MCF 10A (cell line): ENCODE data around the gene GNG7. TPM values are rescaled to one million over a fixed set of nuclear protein-coding genes. Genes with fewer than 3 reads are reported as not detected.

Experiments
- BruUV-seq: library from RNA; stranded (reverse); fragments of 400-500 nt; replicated peaks from 2 replicates; lab custom pipeline; 2021; lab: Mats Ljungman, UMichigan
- CTCF ChIA-PET: fragments of 300-600 bp; sonication (Branson Sonifier 250); formaldehyde crosslinking; extraction: SDS; loops from one replicate; lab custom pipeline; 2021; ENCODE audit warnings: antibody characterized with exemption, inconsistent platforms; lab: Yijun Ruan, JAX
- POLR2A ChIA-PET: fragments of 300-600, 350-650 bp; sonication (Branson Sonifier 250); formaldehyde crosslinking; extraction: SDS; loops from one replicate; lab custom pipeline; 2020; ENCODE audit warnings: antibody characterized with exemption, inconsistent platforms; lab: Yijun Ruan, JAX
- DNase-seq: peaks from one replicate; pipeline ENCODE4 v3.0.0-alpha.2; 2018; ENCODE audit not compliant: unreplicated experiment
- H3K27ac Mint-ChIP-seq: one replicate; pipeline ENCODE4 v1.8.0; 2022; ENCODE audit warnings: mild to moderate bottlenecking, low read depth, mixed read lengths; ENCODE audit not compliant: unreplicated experiment
- H3K27me3 Mint-ChIP-seq: one replicate; pipeline ENCODE4 v1.8.0; 2022; ENCODE audit warnings: mixed read lengths; ENCODE audit not compliant: insufficient read depth, unreplicated experiment
- H3K36me3 Mint-ChIP-seq: one replicate; pipeline ENCODE4 v1.8.0; 2022; ENCODE audit warnings: mild to moderate bottlenecking, moderate library complexity, mixed read lengths; ENCODE audit not compliant: insufficient read depth, unreplicated experiment
- H3K4me1 Mint-ChIP-seq: one replicate; pipeline ENCODE4 v1.8.0; 2022; ENCODE audit warnings: mixed read lengths; ENCODE audit not compliant: insufficient read depth, unreplicated experiment
- H3K4me3 Mint-ChIP-seq: one replicate; pipeline ENCODE4 v1.8.0; 2022; ENCODE audit warnings: mild to moderate bottlenecking, moderate library complexity, mixed read lengths; ENCODE audit not compliant: unreplicated experiment
- H3K9me3 Mint-ChIP-seq: one replicate; pipeline ENCODE4 v1.8.0; 2022; ENCODE audit warnings: mixed read lengths; ENCODE audit not compliant: unreplicated experiment
- CTCF ChIP-seq: fragments of 200-600 bp; IDR thresholded peaks from one replicate; pipeline ENCODE4 v1.8.0; 2022; ENCODE audit warnings: antibody characterized with exemption, mild to moderate bottlenecking; ENCODE audit not compliant: unreplicated experiment
- intact Hi-C: fragments of 100-400 bp; cut with micrococcal nuclease; formaldehyde crosslinking; loops from 2 replicates; pipeline ENCODE4 v1.14.1; 2022
- total RNA-seq: library from RNA; stranded (reverse); gene quantifications from 2 replicates; pipeline ENCODE4 v1.2.3, GENCODE V29; 2022

Gene GNG7
- total RNA-seq, 1 experiment from 2014 or later = 0.51 TPM

- no peak for DNase-seq
- no peak overlapping the region for H3K27ac Mint-ChIP-seq
- no TSS peak for BruUV-seq
- TF ChIP-seq CTCF = no peak
- intact Hi-C loops = no loop called here
- ChIA-PET CTCF (interaction anchor here (0.6 kb wide), 1 partner anchor 105 kb away, joined by 4 read pairs; no protein-coding TSS in a partner anchor), POLR2A (no interaction called here)
- H3K36me3 Mint-ChIP-seq = peaks cover 5% of the 10 kb centered on the region
- peaks cover 11% of the 10 kb centered on the region for H3K4me1 Mint-ChIP-seq
- no peaks in the 10 kb centered on the region for H3K9me3 Mint-ChIP-seq
- no peak overlapping the region for H3K4me3 Mint-ChIP-seq
- H3K27me3 Mint-ChIP-seq = no peaks in the 10 kb centered on the region
Measured at GRCh38 chr19:2728783-2729387, 26.4 kb upstream of the GNG7 start.

- Mint-ChIP-seq H3K9me3 (no peaks in the 10 kb centered on the region), H3K27ac (no peak overlapping the region), H3K4me1 (peaks cover 11% of the 10 kb centered on the region), H3K36me3 (peaks cover 5% of the 10 kb centered on the region), H3K27me3 (no peaks in the 10 kb centered on the region), H3K4me3 (no peak overlapping the region)
- POLR2A ChIA-PET = interaction anchor here (1.1 to 1.5 kb wide), 3 partner anchors 11 to 115 kb away, joined by 3 to 4 read pairs (median 4); partner anchors contain the start of gene SGTA
- intact Hi-C loops = no loop called here
- no TSS peak for BruUV-seq
- peak; percentile 33 for DNase-seq
- TF ChIP-seq CTCF = no peak
- CTCF ChIA-PET = interaction anchor here (0.7 to 0.8 kb wide), 2 partner anchors 24 to 78 kb away, joined by 3 to 5 read pairs; no protein-coding TSS in a partner anchor
Measured at GRCh38 chr19:2727640-2727944, 25.1 kb upstream of the GNG7 start.

- DNase-seq = no peak
- TF ChIP-seq CTCF = no peak
- CTCF ChIA-PET = interaction anchor here (0.7 to 0.8 kb wide), 2 partner anchors 24 to 78 kb away, joined by 3 to 5 read pairs; no protein-coding TSS in a partner anchor
Measured at GRCh38 chr19:2726904-2727639, 24.6 kb upstream of the GNG7 start.

GRCh38 chr19:2726160-2726855, 23.8 kb upstream of the GNG7 start:
- Mint-ChIP-seq H3K9me3 (no peaks in the 10 kb centered on the region), H3K4me3 (no peak overlapping the region), H3K36me3 (peaks cover 5% of the 10 kb centered on the region), H3K27ac (no peak overlapping the region), H3K4me1 (peaks cover 11% of the 10 kb centered on the region), H3K27me3 (no peaks in the 10 kb centered on the region)
- no TSS peak for BruUV-seq
- TF ChIP-seq CTCF = no peak
- DNase-seq = no peak
- intact Hi-C loops = no loop called here
- ChIA-PET CTCF (interaction anchor here (0.8 kb wide), 1 partner anchor 22 kb away, joined by 5 read pairs; no protein-coding TSS in a partner anchor), POLR2A (interaction anchor here (0.6 to 1.5 kb wide), 2 partner anchors 13 kb away, joined by 3 to 4 read pairs; no protein-coding TSS in a partner anchor)

More at GRCh38 chr19:2726904-2727639, 24.6 kb upstream of the GNG7 start:
- Mint-ChIP-seq H3K36me3 (peaks cover 5% of the 10 kb centered on the region), H3K4me3 (no peak overlapping the region), H3K4me1 (peaks cover 11% of the 10 kb centered on the region), H3K27me3 (no peaks in the 10 kb centered on the region), H3K9me3 (no peaks in the 10 kb centered on the region), H3K27ac (no peak overlapping the region)
- intact Hi-C loops = no loop called here
- BruUV-seq = no TSS peak
- POLR2A ChIA-PET = interaction anchor here (1.1 to 1.5 kb wide), 3 partner anchors 12 to 116 kb away, joined by 3 to 4 read pairs (median 4); partner anchors contain the start of gene SGTA
